Measurements from ENCODE around the gene GAB3.

GRCh38 chrX:154727418-154727817, 23.5 kb downstream of the GAB3 start:
- TF ChIP-seq POLR2A (IDR thresholded peaks at IDR 0.05) (no peak), CTCF (IDR thresholded peaks at IDR 0.05 in 4 of 5, conservative IDR thresholded peaks at IDR 0.05 in 1 of 5) (no peak)

All from gastrocnemius medialis (tissue), 4 donors.